IPS-20b (cell line): ENCODE measurements around the gene NUDT19.
"Not testable (repeated sequence)": the region's sequence is repeated elsewhere in the genome, so short reads cannot be mapped to it uniquely, and the experiment has no call there.

ENCODE experiments used
- H3K27ac ChIP-seq: one replicate; pipeline ENCODE4 v1.5.1; 2013; ENCODE audit warnings: low read length
- H3K27me3 ChIP-seq: 2 replicates; pipeline ENCODE4 v1.6.1; 2013; ENCODE audit warnings: mild to moderate bottlenecking, low read length, inconsistent platforms; ENCODE audit not compliant: insufficient read depth
- H3K36me3 ChIP-seq: 2 replicates; pipeline ENCODE4 v1.6.1; 2013; ENCODE audit warnings: low read depth, mild to moderate bottlenecking, inconsistent platforms, low read length, moderate library complexity; ENCODE audit not compliant: insufficient read depth
- H3K4me1 ChIP-seq: 2 replicates; pipeline ENCODE4 v1.6.1; 2013; ENCODE audit warnings: mild to moderate bottlenecking, control low read depth, inconsistent platforms, low read length, moderate library complexity; ENCODE audit not compliant: insufficient read depth
- H3K4me3 ChIP-seq: 2 replicates; pipeline ENCODE4 v1.5.1; 2013; ENCODE audit warnings: mild to moderate bottlenecking, low read length, inconsistent platforms
- H3K9ac ChIP-seq: 2 replicates; pipeline ENCODE4 v1.6.1; 2013; ENCODE audit warnings: low read depth, mild to moderate bottlenecking, inconsistent platforms, low read length, moderate library complexity
- H3K9me3 ChIP-seq: 2 replicates; pipeline ENCODE4 v1.6.1; 2013; ENCODE audit warnings: mild to moderate bottlenecking, low read depth, low read length, inconsistent platforms; ENCODE audit not compliant: insufficient read depth

Gene NUDT19

DNA sequence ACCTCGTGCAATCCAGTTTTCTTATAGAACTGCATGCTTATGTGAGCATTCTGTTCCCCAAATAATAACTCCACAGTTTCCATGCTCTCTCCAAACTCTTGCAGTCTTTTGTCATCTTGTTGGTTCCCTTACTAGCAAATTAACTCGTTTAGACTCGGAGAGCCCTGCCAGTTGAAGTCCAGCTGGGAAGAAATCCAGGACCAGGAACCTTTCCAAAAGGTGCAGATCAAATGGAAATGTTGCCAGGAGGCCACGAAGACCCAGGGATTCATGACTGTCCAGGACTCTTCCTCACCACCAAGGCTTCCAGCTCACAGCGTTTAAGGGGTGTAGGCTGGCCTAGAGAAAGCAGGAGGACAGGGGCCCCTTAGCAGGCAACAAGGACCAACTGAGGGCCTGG, 25.9 kb downstream of the NUDT19 start:
- Histone ChIP-seq H3K27ac (no peak overlapping the region), H3K36me3 (peaks cover 4% of the 10 kb centered on the region; the same call in 1 of the 2 replicates), H3K4me3 (no peak overlapping the region)

DNA sequence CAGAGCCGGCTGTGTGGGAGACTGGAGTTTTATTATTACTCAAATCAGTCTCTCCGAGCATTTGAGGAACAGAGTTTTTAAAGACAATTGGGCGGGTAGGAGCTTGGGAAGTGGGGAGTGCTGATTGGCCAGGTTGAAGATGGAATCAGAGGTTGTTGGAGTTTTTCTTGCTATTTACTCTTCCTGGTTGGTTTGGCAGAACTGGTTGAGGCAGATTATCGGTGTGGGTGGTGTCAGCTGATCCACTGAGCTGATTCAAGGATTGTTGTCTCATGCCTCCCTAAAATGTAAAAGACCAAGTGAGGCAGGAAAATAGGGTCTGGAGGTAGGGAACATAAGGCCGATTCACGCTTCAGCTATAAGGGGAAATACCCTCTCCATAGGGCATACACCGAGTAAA, 26.7 kb downstream of the NUDT19 start:
- H3K36me3 ChIP-seq, result no peaks in the 10 kb centered on the region
- no peak overlapping the region for H3K9ac ChIP-seq
- H3K27ac ChIP-seq, result no peak overlapping the region
- no peaks in the 10 kb centered on the region for H3K9me3 ChIP-seq
- H3K4me3 ChIP-seq, result no peak overlapping the region
- H3K27me3 ChIP-seq, result no peaks in the 10 kb centered on the region
- H3K4me1 ChIP-seq, result no peaks in the 10 kb centered on the region; the same call in 1 of the 2 replicates

More for the DNA sequence above, 25.9 kb downstream of the NUDT19 start:
- H3K27me3 ChIP-seq, result no peaks in the 10 kb centered on the region
- no peak overlapping the region for H3K9ac ChIP-seq
- no peaks in the 10 kb centered on the region for H3K9me3 ChIP-seq
- H3K4me1 ChIP-seq, result no peaks in the 10 kb centered on the region; the same call in 1 of the 2 replicates

DNA sequence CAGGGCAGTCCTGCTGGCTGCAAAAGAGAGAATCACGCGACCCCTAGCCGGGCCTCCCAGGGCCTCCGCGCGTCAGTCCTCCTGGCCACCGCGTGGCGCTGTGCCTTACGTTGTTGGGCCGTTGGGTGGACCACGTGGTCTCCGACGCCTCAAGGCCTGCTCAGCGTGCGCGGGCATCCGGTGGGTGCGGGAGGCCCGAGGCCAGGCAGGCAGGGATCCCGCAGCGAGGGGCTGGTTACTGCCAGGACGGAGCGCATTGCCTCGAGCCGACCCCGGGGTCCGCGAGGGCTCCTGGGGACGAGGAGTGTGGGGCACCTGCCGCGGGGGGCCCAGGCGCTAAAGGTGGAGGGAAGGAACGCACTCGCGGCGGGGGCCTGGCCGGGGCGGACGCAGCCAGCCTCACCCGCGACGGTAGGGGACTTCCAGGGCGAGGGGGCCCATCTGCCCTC, 28.0 kb downstream of the NUDT19 start, which contains the start of gene TDRD12:
Gene TDRD12 (plus strand): TSS at position 157 of the 449 bp plus-strand sequence. CDS start 306 bp downstream, outside the sequence.
- Histone ChIP-seq H3K9me3 (no peaks in the 10 kb centered on the region), H3K9ac (no peak within 1 kb of the TSS), H3K4me3 (no peak within 1 kb of the TSS), H3K27me3 (no peaks in the 10 kb centered on the region), H3K4me1 (no peaks in the 10 kb centered on the region; the same call in 1 of the 2 replicates), H3K36me3 (no peaks in the 10 kb centered on the region), H3K27ac (no peak within 1 kb of the TSS)

DNA sequence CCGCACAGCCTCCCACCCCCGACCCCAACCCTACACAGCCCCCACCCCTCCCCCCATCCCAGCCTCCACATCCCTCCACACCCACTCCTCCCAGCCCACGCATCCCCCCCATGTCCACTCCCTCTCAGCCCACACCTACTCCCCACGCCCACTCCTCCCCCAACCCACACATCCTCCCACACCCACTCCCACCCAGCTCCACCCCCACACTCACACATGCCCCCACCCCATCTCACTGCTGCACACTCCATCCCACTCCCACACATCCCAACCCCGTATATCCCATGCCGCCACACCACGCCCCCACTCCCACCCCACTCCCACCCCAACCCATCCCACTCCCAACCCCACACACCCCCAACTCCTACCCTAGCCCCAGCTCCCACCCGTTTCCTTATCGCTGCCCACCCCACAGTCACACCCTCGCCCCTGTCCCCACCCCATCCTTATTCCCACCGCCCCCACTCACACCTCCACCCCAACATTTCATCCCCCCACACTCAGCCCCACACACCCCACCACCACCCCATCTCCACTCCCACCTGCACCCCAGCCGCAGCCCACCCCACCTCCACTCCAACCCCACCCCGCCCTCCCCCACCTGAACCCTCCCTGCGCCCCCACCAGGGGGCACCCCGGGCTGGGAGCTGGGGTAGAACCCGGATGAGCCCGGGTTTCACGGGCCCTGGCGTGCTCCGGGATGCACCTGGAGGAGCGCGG, 28.8 kb downstream of the NUDT19 start:
- Histone ChIP-seq H3K27ac (no peak overlapping the region), H3K9me3 (no peaks in the 10 kb centered on the region), H3K4me3 (no peak overlapping the region), H3K27me3 (no peaks in the 10 kb centered on the region), H3K4me1 (no peaks in the 10 kb centered on the region; the same call in 1 of the 2 replicates), H3K9ac (no peak overlapping the region), H3K36me3 (no peaks in the 10 kb centered on the region)

DNA sequence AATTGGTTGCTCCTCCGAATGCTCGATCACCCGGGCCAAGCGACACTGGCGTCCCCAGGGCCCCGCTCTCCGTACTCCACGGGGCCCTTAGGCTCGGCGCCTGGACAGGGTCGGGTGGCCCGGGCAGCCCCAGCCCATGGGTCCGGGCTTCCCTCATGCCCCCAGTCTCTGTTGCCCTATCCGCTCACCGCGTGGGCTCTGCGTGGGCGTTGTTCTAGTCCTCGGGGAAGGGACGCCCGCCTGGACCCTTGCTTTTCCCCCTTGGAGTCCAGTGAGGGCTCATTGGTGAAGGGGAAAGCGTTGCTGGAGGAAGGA, 29.3 kb downstream of the NUDT19 start:
- H3K4me1 ChIP-seq, result no peaks in the 10 kb centered on the region; the same call in 1 of the 2 replicates

DNA sequence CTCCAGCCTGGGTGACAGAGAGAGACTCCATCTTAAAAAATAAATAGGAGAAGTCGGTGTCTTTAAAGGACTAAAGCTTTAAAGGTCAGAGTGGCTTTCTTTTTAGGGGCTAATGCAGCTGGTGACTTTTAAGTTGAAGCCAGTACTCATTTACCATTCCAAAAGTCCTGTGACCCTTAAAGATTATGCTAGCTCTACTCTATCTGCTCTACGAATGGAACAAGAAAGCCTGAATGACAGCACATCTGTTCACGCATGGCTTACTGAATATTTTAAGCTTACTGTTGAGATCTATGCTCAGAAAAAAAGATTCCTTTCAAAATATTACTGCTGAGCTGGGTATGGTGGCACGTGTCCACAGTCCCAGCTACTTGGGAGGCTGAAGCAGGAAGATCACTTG, 44.3 kb downstream of the NUDT19 start:
- Histone ChIP-seq H3K36me3 (no peaks in the 10 kb centered on the region), H3K4me1 (no peaks in the 10 kb centered on the region), H3K4me3 (no peak overlapping the region), H3K9me3 (no peaks in the 10 kb centered on the region), H3K9ac (no peak overlapping the region), H3K27me3 (peaks cover 4% of the 10 kb centered on the region; the same call in 1 of the 2 replicates), H3K27ac (no peak overlapping the region)

More for the DNA sequence above, 29.3 kb downstream of the NUDT19 start:
- Histone ChIP-seq H3K36me3 (no peaks in the 10 kb centered on the region), H3K9ac (no peak overlapping the region), H3K9me3 (no peaks in the 10 kb centered on the region), H3K27ac (no peak overlapping the region), H3K27me3 (no peaks in the 10 kb centered on the region), H3K4me3 (no peak overlapping the region)

DNA sequence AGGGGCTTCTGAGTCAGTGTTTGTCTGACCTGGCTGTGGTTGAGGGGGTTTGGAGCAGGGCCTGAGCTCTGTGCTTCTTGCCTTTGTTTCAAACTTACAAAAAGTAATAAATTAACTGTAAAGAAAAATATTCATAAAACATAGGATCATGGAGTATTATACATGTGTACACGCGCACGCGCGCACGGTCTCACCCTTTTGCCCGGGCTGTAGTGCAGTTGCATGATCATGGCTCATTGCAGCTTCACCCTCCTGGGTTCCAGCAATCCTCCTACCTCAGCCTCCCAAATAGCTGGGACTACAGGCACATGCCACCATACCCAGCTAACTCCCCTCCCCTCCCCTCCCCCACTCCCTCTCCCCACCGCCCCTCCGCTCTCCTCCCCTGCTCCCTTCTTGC, 51.4 kb downstream of the NUDT19 start:
- Histone ChIP-seq H3K4me3 (no peak overlapping the region), H3K36me3 (no peaks in the 10 kb centered on the region), H3K9me3 (no peaks in the 10 kb centered on the region), H3K27me3 (peaks cover 4% of the 10 kb centered on the region; the same call in 1 of the 2 replicates), H3K4me1 (no peaks in the 10 kb centered on the region), H3K27ac (no peak overlapping the region), H3K9ac (no peak overlapping the region)

DNA sequence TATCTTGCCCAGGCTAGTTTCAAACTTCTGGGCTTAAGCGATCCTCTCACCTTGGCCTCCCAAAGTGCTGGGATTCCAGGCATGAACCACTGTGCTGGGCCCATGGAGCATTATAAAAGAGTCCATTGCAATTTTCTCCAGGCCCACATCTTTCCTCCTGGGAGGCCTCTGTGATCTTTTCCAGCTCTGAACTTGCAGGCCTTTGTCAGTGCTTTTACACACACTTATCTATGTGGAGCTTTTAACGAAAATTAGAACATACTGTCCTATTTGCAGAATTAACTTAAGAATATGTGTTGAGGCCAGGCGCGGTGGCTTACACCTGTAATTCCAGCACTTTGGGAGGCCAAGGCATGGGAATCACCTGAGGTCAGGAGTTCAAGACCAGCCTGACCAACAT, 51.8 kb downstream of the NUDT19 start:
- no peaks in the 10 kb centered on the region for H3K4me1 ChIP-seq
- no peak overlapping the region for H3K9ac ChIP-seq
- peaks cover 4% of the 10 kb centered on the region; the same call in 1 of the 2 replicates for H3K27me3 ChIP-seq
- no peak overlapping the region for H3K4me3 ChIP-seq
- no peak overlapping the region for H3K27ac ChIP-seq
- H3K9me3 ChIP-seq, result no peaks in the 10 kb centered on the region
- H3K36me3 ChIP-seq, result no peaks in the 10 kb centered on the region

DNA sequence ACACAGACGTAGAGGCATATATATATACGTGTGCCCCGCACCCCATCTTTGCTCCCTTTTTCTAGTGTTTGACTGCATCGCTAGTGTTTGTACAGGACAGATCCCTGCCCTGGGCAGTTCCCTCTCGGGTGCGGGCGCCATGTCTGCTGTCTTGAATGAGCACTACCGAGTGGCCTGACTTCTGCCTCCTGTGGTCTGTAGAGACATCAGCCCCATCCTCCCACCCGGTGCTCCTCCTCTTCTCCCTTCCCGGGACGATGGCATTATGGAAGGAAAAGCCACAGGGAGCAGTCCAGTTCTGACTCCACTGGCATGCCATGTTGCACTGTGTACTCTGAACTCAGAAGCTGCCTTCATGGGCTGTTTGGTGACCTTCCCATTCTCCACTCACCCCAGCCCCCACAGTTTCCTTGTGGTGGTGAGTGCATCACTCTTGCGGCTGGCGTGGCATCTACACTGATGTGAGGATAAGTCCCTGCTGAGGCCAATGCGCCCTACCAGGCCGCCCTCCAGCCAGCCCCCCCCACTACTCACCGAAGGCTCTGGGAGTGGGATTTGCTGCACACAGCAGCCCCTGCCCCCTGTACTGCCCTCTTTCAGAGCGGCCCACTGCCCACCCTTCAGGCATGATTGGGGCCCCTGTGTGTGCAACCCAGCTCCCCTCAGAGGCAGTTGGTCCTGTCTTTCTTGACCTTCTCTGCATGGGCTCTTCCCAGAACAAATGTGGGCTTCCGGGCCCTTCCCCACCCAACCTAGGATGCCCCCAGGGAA, 53.1 kb downstream of the NUDT19 start:
- H3K27ac ChIP-seq, result no peak overlapping the region
- no peaks in the 10 kb centered on the region for H3K36me3 ChIP-seq
- no peaks in the 10 kb centered on the region for H3K9me3 ChIP-seq
- H3K9ac ChIP-seq, result no peak overlapping the region
- H3K27me3 ChIP-seq, result peaks cover 4% of the 10 kb centered on the region; the same call in 1 of the 2 replicates
- H3K4me1 ChIP-seq, result no peaks in the 10 kb centered on the region
- H3K4me3 ChIP-seq, result no peak overlapping the region

DNA sequence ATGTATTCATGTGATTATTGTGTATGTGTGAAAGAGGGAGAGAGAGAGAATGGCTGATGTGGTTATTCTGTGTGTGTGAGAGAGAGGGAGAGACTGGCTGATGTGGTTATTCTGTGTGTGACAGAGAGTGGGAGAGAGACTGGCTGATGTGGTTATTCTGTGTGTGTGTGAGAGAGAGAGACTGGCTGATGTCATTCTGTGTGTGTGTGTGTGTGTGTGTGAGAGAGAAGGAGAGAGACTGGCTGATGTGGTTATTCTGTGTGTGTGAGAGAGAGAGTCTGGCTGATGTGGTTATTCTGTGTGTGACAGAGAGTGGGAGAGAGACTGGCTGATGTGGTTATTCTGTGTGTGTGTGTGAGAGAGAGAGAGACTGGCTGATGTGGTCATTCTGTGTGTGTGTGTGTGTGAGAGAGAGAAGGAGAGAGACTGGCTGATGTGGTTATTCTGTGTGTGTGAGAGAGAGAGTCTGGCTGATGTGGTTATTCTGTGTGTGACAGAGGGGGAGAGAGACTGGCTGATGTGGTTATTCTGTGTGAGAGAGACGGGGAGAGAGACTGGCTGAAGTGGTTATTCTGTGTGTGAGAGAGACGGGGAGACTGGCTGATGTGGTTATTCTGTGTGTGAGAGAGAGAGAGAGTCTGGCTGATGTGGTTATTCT, 54.1 kb downstream of the NUDT19 start:
- not testable (repeated sequence) for H3K27me3 ChIP-seq, H3K36me3 ChIP-seq, H3K9ac ChIP-seq, H3K27ac ChIP-seq, H3K4me1 ChIP-seq, H3K9me3 ChIP-seq, H3K4me3 ChIP-seq

DNA sequence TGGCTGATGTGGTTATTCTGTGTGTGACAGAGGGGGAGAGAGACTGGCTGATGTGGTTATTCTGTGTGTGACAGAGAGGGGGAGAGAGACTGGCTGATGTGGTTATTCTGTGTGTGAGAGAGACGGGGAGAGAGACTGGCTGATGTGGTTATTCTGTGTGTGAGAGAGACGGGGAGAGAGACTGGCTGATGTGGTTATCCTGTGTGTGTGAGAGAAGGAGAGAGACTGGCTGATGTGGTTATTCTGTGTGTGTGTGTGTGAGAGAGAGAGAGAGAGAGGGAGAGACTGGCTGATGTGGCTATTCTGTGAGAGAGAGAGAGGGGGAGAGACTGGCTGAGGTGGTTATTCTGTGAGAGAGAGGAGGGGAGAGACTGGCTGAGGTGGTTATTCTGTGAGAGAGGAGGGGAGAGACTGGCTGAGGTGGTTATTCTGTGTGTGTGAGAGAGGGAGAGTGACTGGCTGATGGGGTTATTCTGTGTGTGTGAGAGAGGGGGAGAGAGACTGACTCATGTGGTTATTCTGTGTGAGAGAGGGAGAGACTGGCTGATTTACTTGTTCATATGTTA, 55.1 kb downstream of the NUDT19 start:
- H3K27ac ChIP-seq, H3K9ac ChIP-seq, H3K27me3 ChIP-seq, H3K4me3 ChIP-seq, H3K9me3 ChIP-seq, H3K4me1 ChIP-seq, H3K36me3 ChIP-seq: not testable (repeated sequence)
